HepG2 (cell line): ENCODE measurements around the gene FRMD5. TPM values are rescaled to one million over a fixed set of nuclear protein-coding genes. Genes with fewer than 3 reads are reported as not detected.

Experiments used
- ATAC-seq: fragments of 200-7000 bp; cut with Tn5 transposase; 3 replicates; pipeline ENCODE4 v1.9.1; 2020; ENCODE audit warnings: mild to moderate bottlenecking, moderate library complexity
- BruUV-seq: library from RNA; stranded (reverse); fragments of 400-500 nt; replicated peaks from 2 replicates; lab custom pipeline; 2021; lab: Mats Ljungman, UMichigan
- CTCF ChIA-PET: fragments of 300-600 bp; formaldehyde crosslinking; extraction: SDS; loops from one replicate; lab custom pipeline; 2021; ENCODE audit warnings: low total read pairs, inconsistent platforms, low intra/inter-chr PET ratio; lab: Yijun Ruan, JAX
- POLR2A ChIA-PET: fragments of 350-600 bp; sonication (Branson Sonifier 250); formaldehyde crosslinking; loops from one replicate; lab custom pipeline; 2020; ENCODE audit warnings: antibody characterized with exemption, inconsistent platforms; lab: Yijun Ruan, JAX
- DNase-seq: peaks from one replicate; pipeline ENCODE4 v3.0.0-alpha.2; 2015; ENCODE audit warnings: low spot score
- FAIRE-seq: peaks from 3 replicates; lab custom pipeline; 2011; peaks lifted over from hg19 to GRCh38; lab: Jason Lieb, UNC
- H2AFZ ChIP-seq: one replicate; pipeline ENCODE4 v1.6.1; 2011; ENCODE audit warnings: low read length, inconsistent platforms
- H3K27ac ChIP-seq: fragments of 300-600 bp; 3 replicates; pipeline ENCODE4 v1.8.0; 2011; ENCODE audit warnings: mixed run types, mild to moderate bottlenecking, mixed read lengths, low read length, inconsistent platforms; ENCODE audit not compliant: insufficient read depth; ENCODE audit errors: extremely low read length
- H3K27me3 ChIP-seq, 2 experiments: fragments of 200-600 bp in 1 of 2; 2 replicates in 1 of 2; 3 replicates in 1 of 2; pipeline versions ENCODE4 v1.6.0 to v1.8.0; 2011; ENCODE audit warnings: low read length in 2 of 2, mild to moderate bottlenecking in 2 of 2, moderate library complexity in 2 of 2, inconsistent platforms in 1 of 2; ENCODE audit not compliant: insufficient read depth in 2 of 2, control insufficient read depth in 1 of 2
- H3K36me3 ChIP-seq, 2 experiments: fragments of 200-600 bp in 1 of 2; replicated peaks in 1 of 2; 2 replicates in 1 of 2; 3 replicates in 1 of 2; pipeline versions ENCODE4 v1.5.1 to v1.8.0; 2011; ENCODE audit warnings: low read length in 2 of 2, inconsistent platforms in 1 of 2; ENCODE audit not compliant: insufficient read depth in 2 of 2, control insufficient read depth in 1 of 2
- H3K4me1 ChIP-seq: 2 replicates; pipeline ENCODE4 v1.5.1; 2012; ENCODE audit warnings: low read length, inconsistent platforms; ENCODE audit not compliant: insufficient read depth
- H3K4me2 ChIP-seq: 2 replicates; pipeline ENCODE4 v1.6.0; 2011; ENCODE audit warnings: low read depth, low read length, inconsistent platforms
- H3K4me3 ChIP-seq, 3 experiments: fragments of 200-600 bp in 1 of 3; sonication (generic), shearing (Covaris generic) in 1 of 3; replicated peaks in 1 of 3; 2 replicates each; pipeline ENCODE4 v1.5.1; 2011 to 2016; ENCODE audit warnings: low read length in 3 of 3, inconsistent platforms in 2 of 3, low read depth in 2 of 3, mild to moderate bottlenecking in 2 of 3, control low read depth in 1 of 3, mixed read lengths in 1 of 3; ENCODE audit not compliant: insufficient read depth in 1 of 3
- H3K79me2 ChIP-seq: one replicate; pipeline ENCODE4 v1.6.1; 2011; ENCODE audit warnings: low read length, inconsistent platforms; ENCODE audit not compliant: insufficient read depth
- H3K9ac ChIP-seq: 2 replicates; pipeline ENCODE4 v1.6.0; 2011; ENCODE audit warnings: mild to moderate bottlenecking, low read depth, low read length, inconsistent platforms; ENCODE audit not compliant: insufficient read depth
- H3K9me3 ChIP-seq: 2 replicates; pipeline ENCODE4 v1.5.1; 2012; ENCODE audit warnings: mild to moderate bottlenecking, low read length
- H4K20me1 ChIP-seq: 2 replicates; pipeline ENCODE4 v1.6.0; 2011; ENCODE audit warnings: inconsistent platforms, mild to moderate bottlenecking, low read length, moderate library complexity; ENCODE audit not compliant: insufficient read depth
- FOXA3 ChIP-seq: IDR thresholded peaks from 2 replicates; pipeline ENCODE4 v1.6.1; 2016; ENCODE audit warnings: missing genetic modification reagents, missing compliant biosample characterization
- HNRNPUL1 ChIP-seq: fragments of 200-400 bp; formaldehyde crosslinking; IDR thresholded peaks from 2 replicates; pipeline ENCODE4 v1.6.1; 2017; ENCODE audit warnings: low read depth, mild to moderate bottlenecking, low read length, moderate library complexity
- MTA3 ChIP-seq: sonication (generic); formaldehyde crosslinking; IDR thresholded peaks from 2 replicates; pipeline ENCODE4 v1.4.0; 2020; ENCODE audit warnings: missing genetic modification reagents
- MZF1 ChIP-seq: sonication (generic); formaldehyde crosslinking; IDR thresholded peaks from 2 replicates; pipeline ENCODE4 v1.8.1; 2023; ENCODE audit warnings: mild to moderate bottlenecking, missing genetic modification reagents, borderline replicate concordance
- PPARG ChIP-seq: conservative IDR thresholded peaks from 2 replicates; pipeline ENCODE4 v1.6.1; 2016; ENCODE audit warnings: missing biosample characterization, missing genetic modification reagents
- ZC3H4 ChIP-seq: sonication (generic); formaldehyde crosslinking; IDR thresholded peaks from 2 replicates; pipeline ENCODE4 v1.4.0; 2020; ENCODE audit warnings: missing genetic modification reagents, borderline replicate concordance
- ZFP1 ChIP-seq: IDR thresholded peaks from 2 replicates; pipeline ENCODE4 v1.6.1; 2016
- ZNF282 ChIP-seq: fragments of 450-650 bp; IDR thresholded peaks from 2 replicates; pipeline ENCODE4 v1.6.1; 2018; ENCODE audit not compliant: partially characterized antibody
- ZNF441 ChIP-seq: sonication (generic); formaldehyde crosslinking; IDR thresholded peaks from 2 replicates; pipeline ENCODE4 v1.7.0; 2021; ENCODE audit warnings: missing genetic modification reagents, borderline replicate concordance
- WGBS: methylation state at CpG from one replicate; pipeline ENCODE4 v1.1.6; 2017; ENCODE audit warnings: low lambda C conversion rate; 5-methylcytosine and 5-hydroxymethylcytosine counted together
- in situ Hi-C: cut with HindIII; loops from 2 replicates; pipeline ENCODE4 v1.10.0; 2017; ENCODE audit warnings: low pct_unique_long_range_greater_than_20kb; ENCODE audit not compliant: extremely low pct_ligation_motif_present
- intact Hi-C: fragments of 100-400 bp; cut with micrococcal nuclease; formaldehyde crosslinking; loops from one replicate; pipeline ENCODE4 v1.10.0; 2022; ENCODE audit not compliant: unreplicated experiment
- polyA plus RNA-seq, 8 experiments: library from polyadenylated mRNA; depleted of rRNA in 3 of 8; stranded (reverse) in 7 of 8; unstranded in 1 of 8; fragments of >200 nt; fragmentation: Illumina TruSeq in 4 of 8; extraction: Trizol in 4 of 8; gene quantifications; 2 replicates each; pipeline versions ENCODE4 v1.2.1 to v1.2.3, GENCODE V29; 2011 to 2016; ENCODE audit warnings: low read depth in 4 of 8, missing spikeins in 1 of 8, mixed read lengths in 1 of 8; ENCODE audit not compliant: insufficient read depth in 1 of 8
- total RNA-seq, 5 experiments: library from RNA; depleted of rRNA; stranded (reverse); fragments of >200 nt; fragmentation: Illumina TruSeq; extraction: Trizol; gene quantifications; 2 replicates each; pipeline ENCODE4 v1.2.3, GENCODE V29; 2016; ENCODE audit warnings: low read depth in 1 of 5
- TF ChIP-seq, protein P1 (sequence below): sonication (generic); formaldehyde crosslinking; IDR thresholded peaks from 2 replicates; pipeline ENCODE4 v1.9.0; 2021; ENCODE audit warnings: mild to moderate bottlenecking, missing genetic modification reagents
- TF ChIP-seq, protein P2 (sequence below): sonication (generic); formaldehyde crosslinking; IDR thresholded peaks from 2 replicates; pipeline ENCODE4 v1.4.0; 2020; ENCODE audit warnings: missing genetic modification reagents

The FRMD5 gene
- total and polyA plus RNA-seq, 2 of the 13 experiments (the other 11 are each of a cell fraction or from before 2014, with no cell fraction given), result 0.93 to 1.5 TPM

DNA sequence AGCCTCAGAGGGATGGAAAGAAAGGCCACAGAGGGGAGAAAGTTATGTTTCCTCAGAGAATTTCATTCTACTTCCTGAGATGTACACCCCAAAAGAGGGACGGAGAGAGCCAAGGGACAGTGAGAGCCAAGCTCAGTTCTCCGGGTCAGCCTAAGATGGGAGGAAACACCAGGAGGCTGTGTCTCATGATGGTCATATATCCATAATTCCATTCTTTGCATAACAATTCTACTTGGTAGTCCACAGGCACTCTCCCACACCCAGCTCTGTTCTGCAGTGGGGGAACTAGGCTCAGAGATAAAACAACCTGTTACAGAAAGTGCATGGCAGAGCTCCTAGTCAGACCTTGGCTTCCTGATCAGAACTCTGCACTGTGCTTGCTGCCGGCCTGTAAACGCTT is 313.8 kb downstream of the FRMD5 start:
- no peak overlapping the region for H3K9ac ChIP-seq
- TF ChIP-seq, protein P1, sequence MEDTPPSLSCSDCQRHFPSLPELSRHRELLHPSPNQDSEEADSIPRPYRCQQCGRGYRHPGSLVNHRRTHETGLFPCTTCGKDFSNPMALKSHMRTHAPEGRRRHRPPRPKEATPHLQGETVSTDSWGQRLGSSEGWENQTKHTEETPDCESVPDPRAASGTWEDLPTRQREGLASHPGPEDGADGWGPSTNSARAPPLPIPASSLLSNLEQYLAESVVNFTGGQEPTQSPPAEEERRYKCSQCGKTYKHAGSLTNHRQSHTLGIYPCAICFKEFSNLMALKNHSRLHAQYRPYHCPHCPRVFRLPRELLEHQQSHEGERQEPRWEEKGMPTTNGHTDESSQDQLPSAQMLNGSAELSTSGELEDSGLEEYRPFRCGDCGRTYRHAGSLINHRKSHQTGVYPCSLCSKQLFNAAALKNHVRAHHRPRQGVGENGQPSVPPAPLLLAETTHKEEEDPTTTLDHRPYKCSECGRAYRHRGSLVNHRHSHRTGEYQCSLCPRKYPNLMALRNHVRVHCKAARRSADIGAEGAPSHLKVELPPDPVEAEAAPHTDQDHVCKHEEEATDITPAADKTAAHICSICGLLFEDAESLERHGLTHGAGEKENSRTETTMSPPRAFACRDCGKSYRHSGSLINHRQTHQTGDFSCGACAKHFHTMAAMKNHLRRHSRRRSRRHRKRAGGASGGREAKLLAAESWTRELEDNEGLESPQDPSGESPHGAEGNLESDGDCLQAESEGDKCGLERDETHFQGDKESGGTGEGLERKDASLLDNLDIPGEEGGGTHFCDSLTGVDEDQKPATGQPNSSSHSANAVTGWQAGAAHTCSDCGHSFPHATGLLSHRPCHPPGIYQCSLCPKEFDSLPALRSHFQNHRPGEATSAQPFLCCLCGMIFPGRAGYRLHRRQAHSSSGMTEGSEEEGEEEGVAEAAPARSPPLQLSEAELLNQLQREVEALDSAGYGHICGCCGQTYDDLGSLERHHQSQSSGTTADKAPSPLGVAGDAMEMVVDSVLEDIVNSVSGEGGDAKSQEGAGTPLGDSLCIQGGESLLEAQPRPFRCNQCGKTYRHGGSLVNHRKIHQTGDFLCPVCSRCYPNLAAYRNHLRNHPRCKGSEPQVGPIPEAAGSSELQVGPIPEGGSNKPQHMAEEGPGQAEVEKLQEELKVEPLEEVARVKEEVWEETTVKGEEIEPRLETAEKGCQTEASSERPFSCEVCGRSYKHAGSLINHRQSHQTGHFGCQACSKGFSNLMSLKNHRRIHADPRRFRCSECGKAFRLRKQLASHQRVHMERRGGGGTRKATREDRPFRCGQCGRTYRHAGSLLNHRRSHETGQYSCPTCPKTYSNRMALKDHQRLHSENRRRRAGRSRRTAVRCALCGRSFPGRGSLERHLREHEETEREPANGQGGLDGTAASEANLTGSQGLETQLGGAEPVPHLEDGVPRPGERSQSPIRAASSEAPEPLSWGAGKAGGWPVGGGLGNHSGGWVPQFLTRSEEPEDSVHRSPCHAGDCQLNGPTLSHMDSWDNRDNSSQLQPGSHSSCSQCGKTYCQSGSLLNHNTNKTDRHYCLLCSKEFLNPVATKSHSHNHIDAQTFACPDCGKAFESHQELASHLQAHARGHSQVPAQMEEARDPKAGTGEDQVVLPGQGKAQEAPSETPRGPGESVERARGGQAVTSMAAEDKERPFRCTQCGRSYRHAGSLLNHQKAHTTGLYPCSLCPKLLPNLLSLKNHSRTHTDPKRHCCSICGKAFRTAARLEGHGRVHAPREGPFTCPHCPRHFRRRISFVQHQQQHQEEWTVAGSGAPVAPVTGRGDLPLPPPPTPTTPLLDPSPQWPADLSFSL, result no peak
- TF ChIP-seq MZF1 (CRISPR knock-in tag) (no peak), ZNF441 (no peak), MTA3 (CRISPR knock-in tag) (no peak), ZFP1 (CRISPR knock-in tag) (no peak), FOXA3 (CRISPR knock-in tag) (no peak), ZC3H4 (CRISPR knock-in tag) (no peak), HNRNPUL1 (no peak), ZNF282 (no peak), PPARG (no peak)
- TF ChIP-seq, protein P2, sequence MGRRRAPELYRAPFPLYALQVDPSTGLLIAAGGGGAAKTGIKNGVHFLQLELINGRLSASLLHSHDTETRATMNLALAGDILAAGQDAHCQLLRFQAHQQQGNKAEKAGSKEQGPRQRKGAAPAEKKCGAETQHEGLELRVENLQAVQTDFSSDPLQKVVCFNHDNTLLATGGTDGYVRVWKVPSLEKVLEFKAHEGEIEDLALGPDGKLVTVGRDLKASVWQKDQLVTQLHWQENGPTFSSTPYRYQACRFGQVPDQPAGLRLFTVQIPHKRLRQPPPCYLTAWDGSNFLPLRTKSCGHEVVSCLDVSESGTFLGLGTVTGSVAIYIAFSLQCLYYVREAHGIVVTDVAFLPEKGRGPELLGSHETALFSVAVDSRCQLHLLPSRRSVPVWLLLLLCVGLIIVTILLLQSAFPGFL (CRISPR knock-in tag), result no peak
- no peaks in the 10 kb centered on the region for H3K4me1 ChIP-seq
- WGBS, result 92% methylated on average over 4 of the region's 4 CpGs
- H3K27ac ChIP-seq, result no peak overlapping the region
- ChIA-PET POLR2A (no interaction called here), CTCF (no interaction called here)
- H3K4me3 ChIP-seq, result no peak overlapping the region
- no peaks in the 10 kb centered on the region for H3K36me3 ChIP-seq
- intact Hi-C loops, result no loop called here
- DNase-seq (no peak), ATAC-seq (no peak), FAIRE-seq (no peak)
- H3K27me3 ChIP-seq, result no peaks in the 10 kb centered on the region
- in situ Hi-C loops, result loop anchor here (25.0 kb wide), 1 partner anchor 631 kb away; no protein-coding TSS in a partner anchor
- no peak overlapping the region for H3K4me2 ChIP-seq
- no peaks in the 10 kb centered on the region for H3K9me3 ChIP-seq
- no peaks in the 10 kb centered on the region for H4K20me1 ChIP-seq
- no peaks in the 10 kb centered on the region for H3K79me2 ChIP-seq
- H2AFZ ChIP-seq, result no peak overlapping the region
- BruUV-seq, result no TSS peak
